ENCODE results near the gene CDH20.

The CDH20 gene

DNA sequence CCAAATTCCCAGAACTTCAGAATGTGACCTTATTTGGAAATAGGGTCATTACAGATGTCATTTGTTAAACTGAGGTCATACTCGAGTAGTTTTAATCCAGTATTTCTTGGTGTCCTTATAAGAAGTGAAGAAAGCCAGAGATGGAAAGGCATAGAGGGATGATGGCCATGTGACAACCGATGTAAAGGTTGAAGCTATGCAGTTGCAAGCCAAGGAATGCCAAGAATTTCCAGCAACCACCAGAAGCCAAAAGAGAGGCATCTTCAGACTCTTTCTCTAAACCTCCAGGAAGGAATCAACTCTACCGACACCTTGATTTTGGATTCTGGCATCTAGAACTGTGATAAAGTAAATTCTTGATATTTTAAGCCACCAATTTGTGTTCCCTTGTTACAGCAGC lies 242.2 kb downstream of the CDH20 start:
- no peak for DNase-seq (ENCODE audit: low spot score)

GRCh38 chr18:61578846-61579245 lies 245.6 kb downstream of the CDH20 start:
- DNase-seq (ENCODE audit: low spot score) = no peak

DNA sequence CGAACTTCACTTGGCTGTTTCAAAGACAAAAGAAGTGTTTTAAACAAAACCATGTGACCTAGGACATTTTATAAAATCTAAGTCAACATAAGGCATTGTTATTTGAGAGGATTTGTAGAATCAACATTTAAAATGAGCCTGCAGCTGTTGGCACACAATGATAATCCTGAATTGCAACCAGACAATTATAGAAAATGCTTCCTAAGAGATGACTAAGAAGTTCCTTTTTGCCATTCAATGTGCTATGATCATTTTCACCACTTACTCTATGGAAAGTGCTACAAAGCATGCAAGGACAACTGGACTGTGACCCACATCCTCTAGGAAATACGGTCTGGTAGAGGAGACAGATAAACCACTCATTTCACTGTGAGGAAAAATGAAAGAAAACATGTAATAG lies 246.4 kb downstream of the CDH20 start:
- DNase-seq (ENCODE audit: low spot score) = no peak

GRCh38 chr18:61580046-61580445 lies 246.8 kb downstream of the CDH20 start:
- DNase-seq (ENCODE audit: low spot score) = no peak

DNA sequence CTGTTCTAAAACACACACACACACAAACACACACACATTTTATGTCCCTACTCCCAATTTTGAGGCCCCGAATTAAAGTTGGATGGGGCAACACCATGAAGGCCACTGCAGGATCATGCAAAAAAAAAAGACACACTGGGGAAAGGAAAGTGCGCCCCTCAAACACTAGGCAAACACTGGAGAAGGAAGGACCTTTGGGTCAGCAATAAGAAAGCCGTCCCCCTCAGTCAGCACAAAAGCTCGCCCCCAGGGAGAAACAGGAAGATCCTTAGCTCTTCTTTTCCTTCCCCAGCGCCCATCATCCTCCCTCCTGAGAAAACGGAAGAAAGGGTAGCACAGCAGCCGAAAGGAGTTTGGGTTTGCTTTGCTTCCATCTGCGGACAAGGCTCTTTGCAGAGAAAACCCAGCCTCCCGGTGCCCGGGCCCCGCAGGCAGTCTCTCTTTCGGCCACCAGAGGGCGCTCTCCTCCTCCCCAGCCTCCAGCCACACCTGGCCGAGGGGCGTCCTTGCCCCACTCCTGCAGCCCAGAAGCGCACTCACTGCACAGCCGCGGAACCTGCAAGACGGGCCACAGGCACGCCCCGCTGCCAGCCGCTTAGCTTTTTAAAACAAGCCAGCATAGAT lies 248.5 kb downstream of the CDH20 start:
- DNase-seq (ENCODE audit: low spot score) = peak; percentile 66

DNA sequence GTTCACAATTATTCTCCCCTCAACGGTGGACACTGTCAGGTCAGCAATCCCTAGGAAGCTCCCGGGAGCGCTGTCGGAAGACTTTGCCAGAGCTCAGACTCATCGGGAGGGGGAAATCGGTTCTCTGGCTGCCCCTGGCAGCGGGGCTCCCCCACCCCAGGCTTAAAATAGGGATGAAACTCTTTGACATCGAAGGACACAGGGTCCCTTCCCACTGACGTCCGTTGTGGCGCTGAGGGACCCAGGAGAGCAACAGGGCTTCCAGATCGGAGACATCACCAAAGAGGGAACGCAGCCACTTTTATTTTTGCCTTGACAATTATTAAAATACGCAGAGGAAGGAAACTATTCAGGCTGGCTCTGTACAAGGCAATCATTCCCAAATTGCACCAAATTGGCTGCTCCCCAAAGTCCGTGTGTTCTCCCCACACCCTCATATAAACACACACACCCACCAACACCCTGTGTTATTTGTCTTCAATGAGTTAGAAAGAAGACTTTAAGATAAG lies 249.0 kb downstream of the CDH20 start:
- DNase-seq (ENCODE audit: low spot score) = no peak

GRCh38 chr18:61583548-61583947 lies 250.3 kb downstream of the CDH20 start:
- DNase-seq (ENCODE audit: low spot score) = no peak

DNA sequence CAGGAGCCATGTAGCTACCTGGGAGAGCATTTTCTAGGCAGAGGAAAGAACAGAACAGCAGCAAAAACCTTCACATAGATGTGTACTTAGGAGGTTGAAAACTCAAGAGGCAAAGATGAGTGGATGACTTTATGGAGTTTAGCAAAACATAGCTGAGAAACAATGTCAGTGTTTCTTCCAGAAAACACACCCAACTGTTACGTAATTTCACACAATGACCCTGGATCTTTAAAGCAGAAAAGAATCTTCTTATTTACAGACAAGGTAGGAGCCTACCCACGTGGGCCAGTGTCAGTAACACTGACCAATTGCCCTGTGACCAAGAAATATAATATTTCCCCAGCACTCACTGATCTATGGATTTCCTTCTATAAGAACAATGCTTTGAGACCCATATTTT lies 254.6 kb downstream of the CDH20 start:
- DNase-seq (ENCODE audit: low spot score) = no peak

DNA sequence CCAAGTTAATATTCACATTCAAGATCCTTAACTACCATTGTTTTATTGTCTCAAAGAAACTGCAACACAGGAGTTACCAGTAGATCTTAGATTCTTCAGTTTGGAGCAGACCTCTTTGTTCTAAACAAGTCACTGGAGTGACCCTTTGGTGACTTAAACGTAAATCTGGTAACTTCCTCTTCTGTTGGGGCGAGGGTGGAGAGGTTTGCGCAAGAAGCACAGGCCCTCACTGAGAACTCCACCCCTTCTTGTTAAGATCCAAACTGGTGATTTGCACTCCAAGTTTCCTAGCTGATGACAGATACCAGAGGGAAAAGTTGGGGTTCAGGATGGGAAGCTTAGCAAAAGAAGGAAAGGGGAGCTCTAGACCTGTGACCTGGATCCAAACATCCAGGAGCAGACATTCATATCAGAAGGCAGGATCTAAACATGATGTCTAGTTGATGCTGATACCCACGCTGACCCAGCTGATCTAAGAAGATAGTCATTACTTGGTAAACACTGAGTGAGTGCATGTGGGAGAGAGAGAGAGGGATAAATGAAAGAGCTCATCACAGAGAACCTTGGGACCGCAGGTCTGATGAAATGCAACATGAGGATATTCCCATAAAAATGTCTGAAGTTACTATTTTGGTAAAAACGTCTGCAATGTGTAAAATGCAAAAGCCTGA lies 256.0 kb downstream of the CDH20 start:
- no peak for DNase-seq (ENCODE audit: low spot score)

DNA sequence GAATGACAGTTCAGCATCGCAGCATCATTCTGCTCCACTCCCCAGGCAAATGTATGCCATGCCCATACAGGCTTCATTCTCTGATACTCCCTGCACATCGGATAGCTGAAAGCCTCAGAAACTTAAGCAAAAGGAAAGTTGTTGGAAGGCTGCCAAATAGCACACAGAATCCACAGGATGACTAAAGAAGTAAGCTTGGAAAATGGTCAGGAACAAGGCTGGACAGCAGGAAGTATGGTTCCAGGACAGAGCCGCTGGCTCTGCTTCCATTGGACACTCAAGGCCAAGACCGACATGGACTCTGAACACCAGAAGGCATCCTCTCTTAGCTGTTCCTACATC lies 256.5 kb downstream of the CDH20 start:
- DNase-seq (ENCODE audit: low spot score) = no peak

DNA sequence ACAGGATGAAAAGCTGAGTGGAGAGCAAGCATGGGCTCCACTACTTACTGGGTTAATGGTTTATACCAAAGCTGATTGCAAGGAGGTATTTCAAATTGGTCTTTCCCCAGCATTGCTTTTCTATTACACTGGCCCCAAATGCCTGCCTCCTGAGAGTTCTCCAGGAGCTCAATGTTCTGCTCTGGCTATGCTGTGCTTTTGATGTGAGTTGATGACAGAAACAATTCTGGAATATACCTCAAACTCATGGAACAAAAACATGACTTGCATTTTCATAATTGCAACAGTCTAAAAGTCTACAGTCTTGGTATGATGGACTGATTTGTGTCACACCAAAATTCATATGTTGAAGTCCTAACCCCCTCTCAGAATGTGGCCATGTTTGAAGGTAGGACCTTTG lies 258.0 kb downstream of the CDH20 start:
- no peak for DNase-seq (ENCODE audit: low spot score)

GRCh38 chr18:61595615-61596251 lies 262.5 kb downstream of the CDH20 start:
- no peak for DNase-seq (ENCODE audit: low spot score)

GRCh38 chr18:61596296-61596695 lies 263.1 kb downstream of the CDH20 start:
- no peak for DNase-seq (ENCODE audit: low spot score)

- no peak for DNase-seq (ENCODE audit: low spot score)
These were observed 264.1 kb downstream of the CDH20 start for GRCh38 chr18:61597316-61597715.

GRCh38 chr18:61600422-61600821 lies 267.2 kb downstream of the CDH20 start:
- no peak for DNase-seq (ENCODE audit: low spot score)

DNA sequence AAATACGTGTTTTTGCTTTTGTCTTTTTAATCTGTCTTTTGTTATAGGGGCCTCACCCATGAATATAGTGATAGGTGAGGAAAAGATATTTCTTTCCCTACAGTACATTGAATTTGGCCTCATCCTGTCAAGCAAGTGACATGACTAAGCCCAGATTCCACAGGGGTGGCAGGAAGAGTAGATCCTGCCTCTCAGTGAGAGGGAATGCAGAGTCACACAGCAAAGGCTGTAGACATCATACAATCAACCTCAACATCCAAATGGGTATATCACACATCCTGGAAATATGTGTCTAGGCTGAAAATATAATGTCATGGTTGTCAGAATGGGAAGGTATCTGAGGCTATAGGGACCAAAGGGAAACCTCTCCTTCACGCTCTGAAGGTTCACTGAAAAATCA lies 269.6 kb downstream of the CDH20 start:
- no peak for DNase-seq (ENCODE audit: low spot score)
